Amniotic epithelial cell (primary cell): ENCODE measurements around the gene CREBL2.
A peak's percentile ranks its signal among the peaks of the same experiment; 100 is the strongest.
"Not testable (repeated sequence)": the region's sequence is repeated elsewhere in the genome, so short reads cannot be mapped to it uniquely, and the experiment has no call there.

Experiments used
- DNase-seq: peaks from one replicate; pipeline ENCODE4 v3.0.0-alpha.2; 2010; ENCODE audit warnings: low read depth

The CREBL2 gene

GRCh38 chr12:12611512-12612306, at the start of gene CREBL2:
Gene CREBL2 (plus strand): TSS chr12:12611876. CDS start chr12:12612173, 297 bp downstream.
- peak; percentile 98 for DNase-seq

- peak; percentile 11 for DNase-seq
These were observed 49.6 kb upstream of the CREBL2 start for GRCh38 chr12:12562016-12562483.

GRCh38 chr12:12562585-12563261, 49.0 kb upstream of the CREBL2 start, which contains the start of gene DUSP16:
Gene DUSP16 (minus strand): TSS chr12:12562863. CDS start chr12:12521098, 41,765 bp downstream.
- DNase-seq = peak; percentile 95

- DNase-seq = peak; percentile 26
These were observed 48.3 kb upstream of the CREBL2 start for GRCh38 chr12:12563290-12563928.

- no peak for DNase-seq
These were observed 46.8 kb upstream of the CREBL2 start for GRCh38 chr12:12564911-12565310.

GRCh38 chr12:12565971-12566370, 45.7 kb upstream of the CREBL2 start:
- not testable (repeated sequence) for DNase-seq

GRCh38 chr12:12572659-12573058, 39.0 kb upstream of the CREBL2 start:
- no peak for DNase-seq

- DNase-seq = no peak
These were observed 33.9 kb upstream of the CREBL2 start for GRCh38 chr12:12577786-12578185.

- DNase-seq = not testable (repeated sequence)
These were observed 31.0 kb upstream of the CREBL2 start for GRCh38 chr12:12580716-12581115.

GRCh38 chr12:12582193-12582881, 29.3 kb upstream of the CREBL2 start:
- no peak for DNase-seq

- peak; percentile 35 for DNase-seq
These were observed 28.8 kb upstream of the CREBL2 start for GRCh38 chr12:12582895-12583303.

- DNase-seq = no peak
These were observed 28.0 kb upstream of the CREBL2 start for GRCh38 chr12:12583510-12584178.

GRCh38 chr12:12585115-12585863, 26.4 kb upstream of the CREBL2 start:
- DNase-seq = no peak

- no peak for DNase-seq
These were observed 24.6 kb upstream of the CREBL2 start for GRCh38 chr12:12586879-12587675.

- DNase-seq = no peak
These were observed 23.8 kb upstream of the CREBL2 start for GRCh38 chr12:12587878-12588277.

GRCh38 chr12:12588436-12588835, 23.2 kb upstream of the CREBL2 start:
- DNase-seq = not testable (repeated sequence)

- DNase-seq = no peak
These were observed 20.7 kb upstream of the CREBL2 start for GRCh38 chr12:12590961-12591360.

- peak; percentile 39 for DNase-seq
These were observed 18.7 kb upstream of the CREBL2 start for GRCh38 chr12:12592930-12593329.

GRCh38 chr12:12595929-12596328, 15.7 kb upstream of the CREBL2 start:
- not testable (repeated sequence) for DNase-seq

GRCh38 chr12:12596598-12596997, 15.1 kb upstream of the CREBL2 start:
- not testable (repeated sequence) for DNase-seq
